HG02610 (cell line): ENCODE measurements around the gene MYO5A.
"Not testable (repeated sequence)": the region's sequence is repeated elsewhere in the genome, so short reads cannot be mapped to it uniquely, and the experiment has no call there.

ENCODE experiments used
- ATAC-seq: cut with Tn5 transposase; IDR thresholded peaks from one replicate; pipeline ENCODE4 v1.9.1; 2021; ENCODE audit warnings: mild to moderate bottlenecking, moderate library complexity; ENCODE audit not compliant: unreplicated experiment

Gene MYO5A

DNA sequence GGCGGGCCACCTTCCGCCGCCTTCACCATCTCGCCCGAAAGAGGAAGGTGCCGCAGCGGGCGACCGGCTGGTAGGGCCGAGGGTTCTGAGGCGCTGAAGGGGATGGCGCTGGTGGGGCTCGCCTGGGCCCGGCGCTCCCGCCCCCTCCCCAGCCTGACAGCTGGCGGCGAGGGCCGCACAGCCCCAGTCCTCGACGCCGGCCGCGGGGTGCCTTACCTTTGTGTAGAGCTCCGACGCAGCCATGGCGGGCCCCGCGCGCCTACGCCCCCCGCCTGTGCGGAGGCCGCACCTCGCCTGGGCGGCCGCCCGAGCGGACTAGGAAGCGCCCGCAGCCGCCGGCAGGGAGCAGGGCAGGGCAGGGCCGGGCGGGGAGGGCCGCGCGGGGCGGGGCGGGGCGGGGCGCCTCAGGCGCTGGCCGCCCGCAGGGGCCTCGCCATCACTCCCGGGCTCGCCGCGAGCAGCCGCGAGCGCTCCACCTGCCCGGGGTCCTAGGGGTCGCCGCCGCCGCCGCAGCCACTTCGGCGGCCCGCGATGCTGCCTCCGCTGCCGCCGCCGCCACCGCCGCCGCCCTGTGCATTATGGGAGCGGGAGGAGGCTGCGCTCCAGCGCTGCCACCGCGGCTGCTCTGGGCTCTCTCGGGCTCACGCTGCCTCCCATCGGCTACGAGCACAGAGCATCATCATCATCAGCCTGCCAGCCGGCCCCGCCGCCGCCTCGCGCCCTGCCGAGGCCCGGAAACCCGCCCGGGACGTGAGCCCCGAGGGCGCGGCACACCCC is at the start of gene MYO5A:
MYO5A (minus strand) TSS at position 317 of the 777 bp plus-strand sequence; CDS start at position 243, 74 bp downstream.
- ATAC-seq, result peak; percentile 86

DNA sequence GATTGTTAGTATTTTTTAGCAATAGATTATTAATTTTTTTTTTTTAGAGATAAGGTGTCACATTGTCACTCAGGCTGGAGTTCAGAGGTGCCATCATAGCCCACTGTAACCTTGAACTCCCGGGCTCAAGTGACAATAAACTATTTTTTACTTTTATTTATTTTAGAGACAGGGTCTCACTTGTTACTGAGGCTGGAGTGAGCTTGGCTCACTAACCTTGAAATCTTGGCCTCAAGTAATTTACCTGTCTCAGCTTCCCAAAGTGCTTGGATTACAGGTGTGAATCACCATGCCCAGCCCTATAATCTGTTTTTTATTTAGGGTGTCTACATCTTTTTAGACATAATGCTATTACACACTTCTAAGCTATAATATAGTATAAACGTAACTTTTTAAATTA is 48.0 kb upstream of the MYO5A start:
- no peak for ATAC-seq

DNA sequence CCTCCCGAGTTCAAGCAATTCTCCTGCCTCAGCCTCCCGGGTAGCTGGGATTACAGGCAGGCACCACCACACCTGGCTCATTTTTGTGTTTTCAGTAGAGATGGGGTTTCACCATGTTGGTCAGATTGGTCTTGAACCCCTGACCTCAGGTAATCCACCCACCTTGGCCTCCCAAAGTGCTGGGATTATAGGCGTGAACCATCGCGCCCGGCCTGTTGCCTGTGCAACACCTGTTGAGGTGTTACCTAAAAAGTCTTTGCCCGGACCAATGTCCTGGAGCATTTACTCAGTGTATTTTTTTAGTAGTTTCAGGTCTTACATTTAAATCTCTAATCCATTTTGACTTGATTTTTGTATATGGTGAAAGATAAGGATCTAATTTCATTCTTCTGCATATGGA is 46.9 kb upstream of the MYO5A start:
- not testable (repeated sequence) for ATAC-seq

DNA sequence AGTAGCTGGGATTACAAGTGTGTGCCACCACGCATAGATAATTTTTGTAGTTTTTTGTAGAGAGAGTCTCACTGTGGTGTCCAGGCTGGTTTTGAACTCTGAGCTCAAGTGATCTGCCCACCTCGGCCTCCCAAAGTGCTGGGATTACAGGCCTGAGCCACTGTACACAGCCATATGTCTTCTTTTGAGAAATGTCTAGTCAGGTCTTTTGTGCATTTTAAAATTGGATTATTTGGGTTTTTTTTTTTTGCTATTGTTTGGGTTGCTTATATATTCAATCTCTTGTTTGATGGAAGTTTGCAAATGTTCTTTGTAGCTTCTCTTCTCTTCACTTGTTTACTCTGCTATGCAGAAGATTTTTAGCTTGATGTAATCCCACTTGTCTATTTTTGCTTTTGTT is 46.4 kb upstream of the MYO5A start:
- ATAC-seq, result no peak

DNA sequence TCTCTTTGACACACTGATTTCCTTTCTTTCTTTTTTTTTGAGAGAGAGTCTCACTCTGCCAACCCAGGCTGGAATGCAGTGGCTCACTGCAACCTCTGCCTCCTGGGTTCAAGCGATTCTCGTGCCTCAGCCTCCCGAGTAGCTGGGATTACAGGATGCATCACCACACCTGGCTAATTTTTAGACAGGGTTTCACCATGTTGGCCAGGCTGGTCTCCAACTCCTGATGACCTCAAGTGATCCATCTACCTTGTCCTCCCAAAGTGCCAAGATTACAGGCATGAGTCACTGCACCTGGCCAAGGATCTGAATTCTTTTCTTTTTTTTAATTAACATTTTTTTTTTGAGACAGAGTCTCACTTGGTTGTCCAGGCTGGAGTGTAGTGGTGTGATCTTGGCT is 45.9 kb upstream of the MYO5A start:
- not testable (repeated sequence) for ATAC-seq

DNA sequence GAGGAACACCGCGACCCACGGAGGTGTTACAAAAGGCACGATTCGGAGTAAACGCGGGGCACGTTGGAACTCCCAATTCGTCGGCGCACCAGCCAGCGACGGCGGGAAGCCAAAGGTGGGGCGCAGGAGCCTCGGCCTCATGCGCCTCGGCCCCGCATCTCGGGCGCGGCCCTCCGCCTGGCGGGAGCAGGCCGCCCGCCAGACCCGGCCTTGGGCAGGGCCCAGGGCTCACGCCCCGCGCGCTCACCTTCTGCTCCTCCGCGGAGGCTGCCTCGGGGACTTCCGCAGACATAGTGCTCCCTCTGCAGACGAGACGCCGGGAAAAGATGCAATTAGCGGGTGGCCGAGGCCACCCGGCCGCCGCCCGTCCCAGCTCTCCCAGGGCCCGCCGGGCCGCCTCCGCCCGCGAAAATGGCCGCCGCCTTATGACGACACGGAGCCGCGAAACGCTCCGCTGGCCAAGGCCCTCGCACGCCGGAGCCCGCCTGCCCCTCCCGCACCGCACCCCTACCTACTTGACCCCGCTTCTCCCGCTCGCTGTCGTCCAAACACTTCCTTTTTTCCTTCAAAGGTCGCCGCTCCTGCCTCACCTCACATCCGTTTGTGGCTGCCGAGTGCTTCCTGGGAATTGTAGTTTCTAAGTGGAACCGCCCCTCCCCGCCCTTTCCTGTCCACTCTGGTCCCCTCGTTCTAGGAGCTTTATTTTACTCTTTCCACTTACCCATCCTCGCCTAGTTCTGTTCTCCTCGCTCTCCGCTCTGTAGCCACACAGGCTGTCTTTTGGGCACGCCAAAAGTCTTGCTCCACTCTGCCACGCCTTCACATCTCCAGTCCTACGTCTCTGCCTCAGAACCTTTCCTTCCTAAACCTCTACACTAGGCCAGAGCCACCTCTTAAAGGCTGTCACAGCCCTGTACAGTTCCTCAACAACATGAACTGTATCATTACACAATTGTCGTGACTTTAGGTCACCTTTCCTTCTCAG is 40.2 kb upstream of the MYO5A start, which contains the start of gene ARPP19:
ARPP19 (minus strand) TSS at position 430 of the 985 bp plus-strand sequence; CDS start at position 292, 138 bp downstream.
- ATAC-seq, result peak; percentile 69

DNA sequence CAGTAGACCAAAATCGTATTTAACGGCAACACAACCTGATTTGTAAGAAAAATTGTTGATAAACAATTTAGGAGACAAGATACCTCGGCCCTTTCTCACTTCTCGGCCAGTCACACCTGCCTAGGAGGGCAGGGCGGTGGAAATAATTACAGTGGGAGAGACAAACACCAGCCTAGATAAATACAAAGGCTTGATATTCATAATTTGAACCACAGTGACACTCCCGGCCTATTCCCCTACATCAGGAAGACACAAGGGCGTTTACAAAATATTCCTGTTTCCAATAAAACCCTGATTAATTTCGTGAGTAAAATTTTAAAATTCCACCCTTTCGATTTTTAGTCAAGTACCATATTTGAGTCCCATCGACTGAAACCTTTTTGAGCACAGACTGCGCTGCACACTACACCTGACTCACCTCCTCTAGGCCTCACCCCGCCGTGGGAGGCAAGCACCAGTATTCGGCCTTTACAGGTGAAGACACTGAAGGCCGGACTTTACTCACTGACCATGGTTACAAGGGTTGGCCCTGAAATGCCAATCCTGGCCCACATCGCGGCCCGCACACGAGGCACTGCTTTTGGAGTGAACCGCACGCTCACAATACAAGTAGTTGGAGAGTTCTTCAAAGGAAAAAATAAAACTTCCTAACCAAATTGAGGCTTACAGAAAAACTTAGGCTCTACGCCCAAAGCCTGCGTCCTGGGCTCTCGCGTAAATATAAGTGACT is 39.4 kb upstream of the MYO5A start:
- ATAC-seq, result no peak

DNA sequence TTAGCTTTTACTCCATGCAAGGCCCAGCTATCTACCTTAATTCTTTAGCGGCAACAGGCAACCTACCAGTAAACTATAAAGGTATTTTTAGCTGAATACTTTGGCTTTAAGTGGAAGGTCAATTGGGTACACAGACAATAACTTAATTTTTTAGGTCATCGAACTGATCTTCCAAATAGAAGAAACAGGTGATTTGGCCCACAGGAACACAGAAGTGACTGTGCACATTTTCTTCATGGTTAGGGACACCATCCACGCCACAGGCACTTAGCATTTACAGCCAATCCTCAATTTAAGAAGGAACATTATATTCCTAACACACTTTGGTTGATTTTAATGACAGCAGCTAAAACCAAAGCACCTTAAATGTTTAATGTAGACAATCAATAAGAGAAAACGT is 38.2 kb upstream of the MYO5A start:
- no peak for ATAC-seq

DNA sequence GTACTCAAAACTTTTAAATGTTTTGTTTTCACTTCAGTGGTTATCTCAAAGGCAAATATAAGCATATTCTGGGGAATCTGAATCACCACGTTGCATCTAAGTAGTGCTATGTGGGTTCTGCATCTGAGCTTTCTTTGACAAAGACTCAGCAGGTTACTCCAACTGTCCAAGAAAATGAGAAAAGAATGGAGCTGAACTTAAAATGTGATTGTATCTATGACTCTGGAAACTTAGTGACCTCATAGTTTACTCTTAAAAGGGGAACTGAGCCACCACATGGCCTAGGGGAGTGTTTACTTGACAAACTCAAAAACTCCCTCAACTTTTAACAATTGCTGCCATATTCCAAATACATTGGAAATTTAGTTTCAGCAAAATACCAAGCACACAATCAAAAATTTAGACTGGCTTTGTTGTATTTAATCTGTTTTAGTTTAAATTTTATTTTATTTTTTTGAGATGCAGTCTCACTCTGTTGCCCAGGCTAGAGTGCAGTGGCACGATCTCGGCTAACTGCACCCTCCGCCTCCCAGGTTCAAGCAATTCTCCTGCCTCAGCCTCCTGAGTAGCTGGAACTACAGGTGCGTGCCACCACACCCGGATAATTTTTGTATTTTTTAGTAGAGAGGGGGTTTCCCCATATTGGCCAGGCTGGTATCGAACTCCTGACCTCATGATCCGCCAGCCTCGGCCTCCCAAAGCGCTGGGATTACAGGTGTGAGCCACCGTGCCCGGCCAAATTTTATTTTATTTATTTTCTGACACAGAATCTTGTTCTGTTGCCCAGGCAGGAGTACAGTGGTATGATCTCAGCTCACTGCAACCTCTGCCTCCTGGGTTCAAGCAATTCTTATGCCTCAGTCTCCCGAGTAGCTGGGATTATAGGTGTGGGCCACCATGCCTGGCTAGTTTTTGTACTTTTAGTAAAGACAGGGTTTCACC is 37.0 kb upstream of the MYO5A start:
- ATAC-seq, result peak; percentile 55

DNA sequence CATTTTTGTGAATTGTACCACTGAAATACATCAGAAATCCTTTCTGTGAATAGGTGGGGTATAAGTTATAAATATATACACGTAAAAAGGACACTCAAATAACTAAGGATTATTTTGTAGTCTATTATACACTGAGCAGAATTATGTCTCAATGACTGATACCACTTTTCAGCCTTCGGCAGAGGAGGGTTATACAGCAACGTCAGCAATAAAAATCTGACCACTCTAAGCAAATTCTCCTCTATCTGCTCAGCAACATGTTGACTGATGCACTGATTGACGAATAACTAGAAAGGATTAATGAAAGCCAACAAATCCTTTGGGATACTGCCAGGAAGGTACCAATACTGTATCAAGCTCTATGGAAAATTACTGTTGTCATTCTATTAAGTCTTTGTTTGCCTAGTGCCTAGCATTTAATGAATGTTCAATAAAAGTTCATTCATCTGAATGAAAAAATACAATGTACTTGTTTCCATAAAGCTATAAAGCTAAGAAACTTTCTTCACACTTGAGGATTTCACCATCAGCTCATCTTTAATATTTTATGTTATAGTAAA is 34.9 kb upstream of the MYO5A start:
- ATAC-seq, result no peak

DNA sequence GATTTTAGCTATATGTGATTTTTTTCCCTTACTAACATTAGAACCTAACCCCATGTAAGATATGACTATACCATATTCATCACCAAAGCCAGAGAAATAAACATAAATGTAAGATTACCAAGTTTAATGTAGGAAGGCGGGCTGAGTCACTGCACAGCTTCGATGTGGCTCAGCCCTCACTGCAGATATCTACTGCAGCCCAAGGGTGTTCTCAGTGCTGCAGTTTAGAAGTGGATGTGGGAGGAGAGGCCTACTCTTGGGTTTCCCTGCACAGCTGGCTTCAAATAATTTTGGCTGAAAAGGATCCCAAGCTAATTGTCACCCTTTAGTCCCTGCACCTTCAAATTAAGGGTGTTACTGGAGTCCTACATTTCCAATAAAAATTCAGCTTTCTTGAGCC is 30.9 kb upstream of the MYO5A start:
- ATAC-seq, result peak; percentile 63

DNA sequence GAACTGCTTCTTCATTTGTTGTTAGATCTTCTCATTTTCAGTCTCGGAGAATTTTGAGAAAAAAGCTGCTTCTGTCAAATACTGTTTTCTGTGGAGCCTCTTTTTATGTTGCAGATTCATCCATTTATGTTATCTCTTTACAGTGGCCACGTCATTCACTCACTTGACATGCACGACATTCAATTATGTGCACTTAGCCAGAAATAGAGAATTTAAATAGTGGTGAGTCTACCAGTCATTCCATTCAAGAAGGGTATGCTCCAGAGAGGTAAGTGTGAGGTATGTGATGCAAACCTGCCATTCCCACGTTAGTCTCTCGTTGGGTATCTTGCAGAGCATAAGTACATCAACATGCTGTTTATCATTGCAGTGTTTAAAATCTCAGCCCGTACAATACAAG is 30.3 kb upstream of the MYO5A start:
- ATAC-seq, result peak; percentile 58

DNA sequence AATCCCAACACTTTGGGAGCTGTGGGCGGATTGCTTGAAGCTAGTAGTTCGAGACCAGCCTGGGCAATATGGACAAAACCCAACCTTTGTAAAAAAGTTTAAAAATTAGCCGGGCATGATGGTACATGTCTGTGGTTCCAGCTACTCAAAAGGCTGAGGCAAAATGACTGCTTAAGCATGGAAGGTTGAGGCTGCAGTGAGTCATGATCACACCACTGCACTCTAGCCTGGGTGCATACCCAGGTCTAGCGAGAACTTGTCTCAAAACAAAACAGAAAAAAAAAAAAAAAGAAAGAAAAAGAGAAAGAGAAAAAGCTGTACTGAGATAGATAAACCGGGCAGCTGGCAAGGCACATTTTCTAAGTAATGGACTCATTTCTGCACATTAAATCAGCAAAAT is 29.5 kb upstream of the MYO5A start:
- ATAC-seq, result peak; percentile 82

DNA sequence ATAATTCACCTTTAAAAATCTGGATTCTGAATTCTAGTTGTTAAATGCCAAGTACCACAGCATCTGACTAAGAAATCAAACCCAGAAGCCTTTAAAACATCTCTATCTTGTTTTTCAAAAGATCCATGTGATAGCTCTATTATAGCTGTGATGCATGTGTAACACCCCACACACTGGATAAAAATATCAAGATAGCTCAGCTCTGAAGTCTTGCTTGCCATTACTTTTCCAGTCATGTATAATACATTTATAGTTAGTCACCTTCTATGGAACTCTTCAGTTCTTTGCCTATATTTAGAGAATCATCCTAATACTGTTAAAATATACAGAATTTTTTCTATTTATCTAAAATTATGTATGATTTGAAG is 28.6 kb upstream of the MYO5A start:
- no peak for ATAC-seq

DNA sequence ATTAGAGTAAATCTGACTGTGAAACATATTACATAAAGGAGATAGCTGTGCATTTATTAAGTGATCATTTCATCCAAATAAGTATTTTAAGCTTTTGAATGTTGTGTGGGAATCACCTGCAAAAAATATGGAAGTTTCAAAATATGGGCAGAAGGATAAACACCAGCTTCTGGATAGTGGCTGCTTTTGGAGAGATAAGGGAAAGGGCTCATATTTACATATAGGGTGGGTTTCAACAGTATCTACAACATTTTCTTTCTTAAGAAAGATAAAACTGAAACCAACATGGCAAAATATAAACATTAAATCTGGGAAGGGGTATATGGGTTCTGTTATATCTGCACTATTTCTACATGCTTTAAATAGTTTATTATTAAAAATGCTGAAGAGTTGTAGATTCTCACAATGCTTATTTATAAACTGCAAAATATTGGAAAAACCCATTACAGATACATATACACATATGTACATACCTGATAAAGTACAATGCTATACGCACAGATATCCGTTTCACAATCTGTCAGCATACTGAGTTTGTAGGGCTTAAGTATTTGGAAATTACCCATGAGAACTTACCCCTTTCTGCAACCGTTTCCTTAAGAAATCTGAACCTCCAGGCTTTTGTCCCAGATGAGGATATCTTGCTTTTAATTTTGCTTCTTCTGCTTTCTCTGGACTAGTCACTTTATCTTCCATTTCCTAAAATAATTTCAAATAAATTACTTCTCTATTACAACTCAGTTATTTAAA is 28.0 kb upstream of the MYO5A start:
- ATAC-seq, result no peak

DNA sequence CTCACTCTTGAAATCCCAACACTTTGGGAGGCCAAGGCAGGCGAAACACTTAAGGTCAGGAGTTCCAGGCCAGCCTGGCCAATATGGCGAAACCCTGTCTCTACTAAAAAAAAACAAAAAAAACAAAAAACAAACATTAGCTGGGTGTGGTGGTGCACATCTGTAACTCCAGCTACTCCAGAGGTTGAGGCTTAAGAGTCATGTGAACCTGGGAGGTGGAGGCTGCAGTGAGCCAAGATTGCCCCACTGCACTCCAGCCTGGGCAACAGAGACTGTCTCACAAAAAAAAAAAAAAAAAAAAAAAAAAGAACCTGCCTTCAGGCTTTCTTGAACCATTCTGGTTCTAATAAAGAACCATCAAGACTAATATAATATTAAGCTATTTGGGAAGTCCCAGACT is 23.6 kb upstream of the MYO5A start:
- ATAC-seq, result no peak

DNA sequence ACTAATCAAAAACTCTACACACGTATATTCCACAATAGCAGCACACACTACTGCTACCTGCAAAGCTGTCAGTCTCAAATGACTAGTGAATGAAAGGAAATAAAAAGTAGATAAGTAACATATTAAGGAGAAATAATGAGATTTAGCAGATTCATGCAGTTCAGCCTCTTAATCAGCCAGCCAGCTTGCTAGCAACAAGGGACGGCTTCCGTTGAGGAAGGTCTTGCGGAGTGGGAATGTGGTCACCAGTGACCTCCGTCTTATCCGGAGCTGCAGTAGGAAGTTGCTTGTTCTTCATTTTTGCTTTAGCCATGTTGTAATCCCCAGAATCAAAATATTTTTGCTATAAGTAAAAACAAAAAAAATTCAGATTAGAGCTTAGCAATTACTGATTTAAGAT is 23.1 kb upstream of the MYO5A start:
- ATAC-seq, result no peak

DNA sequence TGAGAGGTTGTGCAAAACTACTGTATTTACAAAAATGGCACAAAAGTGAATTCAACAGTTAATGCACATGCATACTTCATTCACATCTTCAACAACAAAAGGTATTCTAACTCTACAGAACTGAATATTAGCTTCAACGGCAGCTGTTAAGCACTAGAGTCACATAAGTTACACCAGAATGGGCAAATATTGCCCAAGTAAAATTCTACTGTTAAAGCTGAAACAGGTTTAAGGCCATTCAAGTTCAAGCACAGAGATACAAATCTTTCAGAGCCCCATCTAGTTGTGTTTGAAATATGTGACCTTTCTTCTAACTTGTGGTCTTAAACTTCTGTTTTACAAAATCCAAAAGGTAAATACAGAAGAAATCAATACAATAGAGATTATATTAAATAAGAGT is 22.5 kb upstream of the MYO5A start:
- not testable (repeated sequence) for ATAC-seq
